OCI-LY1 (cell line): Measurements from ENCODE around the gene CNTNAP5.

ENCODE experiments used
- H2AFZ ChIP-seq: fragments of 200-600 bp; sonication (generic), shearing (Covaris generic); 2 replicates; pipeline ENCODE4 v1.6.0; 2014; ENCODE audit warnings: antibody characterized with exemption, mild to moderate bottlenecking, low read length
- H3F3A ChIP-seq: fragments of 200-600 bp; sonication (generic), shearing (Covaris generic); 2 replicates; pipeline ENCODE4 v1.6.0; 2014; ENCODE audit warnings: mild to moderate bottlenecking, antibody characterized with exemption, low read length, moderate library complexity; ENCODE audit not compliant: insufficient read depth
- H3K27ac ChIP-seq: fragments of 200-600 bp; sonication (generic); 2 replicates; pipeline ENCODE4 v1.5.1; 2014; ENCODE audit warnings: low read length, mixed run types, mild to moderate bottlenecking, low read depth; ENCODE audit not compliant: poor library complexity, severe bottlenecking
- H3K27me3 ChIP-seq: fragments of 200-600 bp; sonication (generic); 2 replicates; pipeline ENCODE4 v1.6.0; 2014; ENCODE audit warnings: antibody characterized with exemption, mild to moderate bottlenecking, low read length, moderate library complexity; ENCODE audit not compliant: insufficient read depth
- H3K36me3 ChIP-seq: fragments of 200-600 bp; sonication (generic); 2 replicates; pipeline ENCODE4 v1.6.1; 2014; ENCODE audit warnings: mild to moderate bottlenecking, antibody characterized with exemption, low read length, moderate library complexity, mixed read lengths; ENCODE audit not compliant: insufficient read depth
- H3K4me1 ChIP-seq: fragments of 200-600 bp; sonication (generic); 2 replicates; pipeline ENCODE4 v1.5.1; 2014; ENCODE audit warnings: mild to moderate bottlenecking, low read length, moderate library complexity; ENCODE audit not compliant: insufficient read depth, severe bottlenecking
- H3K4me2 ChIP-seq: fragments of 200-600 bp; sonication (generic), shearing (Covaris generic); 2 replicates; pipeline ENCODE4 v1.6.1; 2014; ENCODE audit warnings: low read length
- H3K4me3 ChIP-seq: fragments of 200-600 bp; sonication (generic); 2 replicates; pipeline ENCODE4 v1.5.1; 2014; ENCODE audit warnings: low read length, low read depth, mild to moderate bottlenecking, mixed read lengths; ENCODE audit not compliant: poor library complexity, severe bottlenecking
- H3K79me2 ChIP-seq: fragments of 200-600 bp; shearing (Covaris generic); 2 replicates; pipeline ENCODE4 v1.6.1; 2016; ENCODE audit warnings: mixed run types, low read length, mixed read lengths; ENCODE audit not compliant: insufficient read depth
- H3K9ac ChIP-seq: fragments of 200-600 bp; sonication (generic), shearing (Covaris generic); 2 replicates; pipeline ENCODE4 v1.6.1; 2014; ENCODE audit warnings: mild to moderate bottlenecking, low read length, mixed read lengths
- H3K9me2 ChIP-seq: fragments of 200-600 bp; sonication (generic), shearing (Covaris generic); 2 replicates; pipeline ENCODE4 v1.6.1; 2014; ENCODE audit warnings: low read depth, mild to moderate bottlenecking, low read length, mixed read lengths
- H3K9me3 ChIP-seq: fragments of 200-600 bp; shearing (Covaris generic); 2 replicates; pipeline ENCODE4 v1.6.1; 2014; ENCODE audit warnings: low read length, mixed read lengths
- H4K20me1 ChIP-seq: fragments of 200-600 bp; sonication (generic), shearing (Covaris generic); 2 replicates; pipeline ENCODE4 v1.6.0; 2016; ENCODE audit warnings: mild to moderate bottlenecking, low read length; ENCODE audit not compliant: insufficient read depth
- EZH2 ChIP-seq: fragments of 200-600 bp; sonication (generic), shearing (Covaris generic); IDR thresholded peaks from 2 replicates; pipeline ENCODE4 v1.8.0; 2017; ENCODE audit warnings: borderline replicate concordance, mixed run types, mild to moderate bottlenecking, antibody characterized with exemption, low read length, moderate library complexity, mixed read lengths
- TF ChIP-seq, protein P1 (sequence below): fragments of 200-600 bp; sonication (generic), shearing (Covaris generic); IDR thresholded peaks from 2 replicates; pipeline ENCODE4 v1.5.1; 2017; ENCODE audit warnings: mild to moderate bottlenecking, antibody characterized with exemption, low read length, moderate library complexity, mixed read lengths

The CNTNAP5 gene

DNA sequence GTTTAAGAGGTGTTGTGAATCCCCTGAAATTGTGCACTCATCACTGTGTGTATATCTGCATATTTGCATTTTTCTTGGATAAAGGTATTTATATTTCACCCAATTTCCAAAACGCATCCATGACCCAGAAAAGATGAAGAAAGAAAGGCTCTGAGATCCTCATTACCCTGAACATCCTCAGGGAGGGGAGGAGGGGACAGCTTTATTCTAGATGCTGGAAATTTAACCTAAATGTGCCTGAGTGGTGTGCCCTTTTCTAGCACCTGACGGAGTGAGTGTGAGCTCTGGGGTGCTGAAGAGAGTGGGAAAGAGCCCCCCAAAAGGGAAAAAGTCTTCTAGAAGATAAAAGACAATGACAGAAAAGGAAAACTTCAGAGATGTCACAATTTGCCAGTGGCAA is 20.8 kb downstream of the CNTNAP5 start:
- Histone ChIP-seq H3K9ac (no peak overlapping the region), H2AFZ (no peak overlapping the region), H3K27ac (no peak overlapping the region), H3K4me1 (no peaks in the 10 kb centered on the region), H3F3A (no peaks in the 10 kb centered on the region), H3K9me3 (no peaks in the 10 kb centered on the region), H3K4me2 (no peak overlapping the region), H3K36me3 (no peaks in the 10 kb centered on the region), H3K79me2 (no peaks in the 10 kb centered on the region), H3K4me3 (no peak overlapping the region), H4K20me1 (no peaks in the 10 kb centered on the region), H3K27me3 (no peaks in the 10 kb centered on the region), H3K9me2 (no peaks in the 10 kb centered on the region)
- TF ChIP-seq, protein P1, sequence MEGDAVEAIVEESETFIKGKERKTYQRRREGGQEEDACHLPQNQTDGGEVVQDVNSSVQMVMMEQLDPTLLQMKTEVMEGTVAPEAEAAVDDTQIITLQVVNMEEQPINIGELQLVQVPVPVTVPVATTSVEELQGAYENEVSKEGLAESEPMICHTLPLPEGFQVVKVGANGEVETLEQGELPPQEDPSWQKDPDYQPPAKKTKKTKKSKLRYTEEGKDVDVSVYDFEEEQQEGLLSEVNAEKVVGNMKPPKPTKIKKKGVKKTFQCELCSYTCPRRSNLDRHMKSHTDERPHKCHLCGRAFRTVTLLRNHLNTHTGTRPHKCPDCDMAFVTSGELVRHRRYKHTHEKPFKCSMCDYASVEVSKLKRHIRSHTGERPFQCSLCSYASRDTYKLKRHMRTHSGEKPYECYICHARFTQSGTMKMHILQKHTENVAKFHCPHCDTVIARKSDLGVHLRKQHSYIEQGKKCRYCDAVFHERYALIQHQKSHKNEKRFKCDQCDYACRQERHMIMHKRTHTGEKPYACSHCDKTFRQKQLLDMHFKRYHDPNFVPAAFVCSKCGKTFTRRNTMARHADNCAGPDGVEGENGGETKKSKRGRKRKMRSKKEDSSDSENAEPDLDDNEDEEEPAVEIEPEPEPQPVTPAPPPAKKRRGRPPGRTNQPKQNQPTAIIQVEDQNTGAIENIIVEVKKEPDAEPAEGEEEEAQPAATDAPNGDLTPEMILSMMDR, result no peak
- no peak for TF ChIP-seq EZH2

DNA sequence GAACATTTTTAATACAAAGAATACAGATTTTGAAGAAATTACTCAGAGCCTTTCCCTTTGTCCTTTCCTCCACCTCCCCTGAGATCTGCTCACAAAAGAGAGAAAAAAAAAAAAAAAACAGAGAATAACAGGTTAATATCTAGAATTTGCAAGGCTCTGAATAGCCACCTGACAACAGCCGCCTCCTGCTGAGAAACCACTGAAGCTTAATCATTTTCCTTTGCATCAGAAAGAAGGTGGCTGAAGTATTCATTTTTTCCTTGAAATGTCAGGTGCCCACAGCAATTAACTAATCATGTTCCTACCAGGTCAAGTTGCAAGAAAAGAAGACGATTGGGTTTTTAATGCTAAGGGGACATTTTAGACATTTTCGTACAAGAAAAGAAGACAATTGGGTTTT is 21.2 kb downstream of the CNTNAP5 start:
- no peaks in the 10 kb centered on the region for H3K4me1 ChIP-seq
- H3K27ac ChIP-seq, result no peak overlapping the region
- H4K20me1 ChIP-seq, result no peaks in the 10 kb centered on the region

DNA sequence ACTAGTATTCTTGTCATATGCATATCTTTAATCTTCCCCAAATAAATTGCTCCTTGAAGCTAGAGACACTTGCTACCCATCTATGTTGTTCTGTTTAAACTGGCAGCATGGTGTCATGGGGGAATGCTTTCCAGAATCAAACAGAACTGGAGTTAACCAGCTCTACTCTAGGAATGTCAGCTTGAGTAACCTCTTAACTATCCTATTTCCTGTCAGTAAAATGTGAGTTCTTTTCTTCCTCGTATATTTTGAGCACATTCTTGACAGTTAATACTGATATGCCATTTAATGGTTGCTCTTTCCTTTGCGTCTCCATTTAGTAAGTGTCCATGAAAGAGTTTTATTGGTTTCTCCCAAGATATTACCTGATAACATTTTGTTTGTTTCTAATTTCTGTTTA is 23.0 kb downstream of the CNTNAP5 start:
- Histone ChIP-seq H3F3A (no peaks in the 10 kb centered on the region), H3K9ac (no peak overlapping the region), H3K79me2 (no peaks in the 10 kb centered on the region), H3K27ac (no peak overlapping the region), H3K4me1 (no peaks in the 10 kb centered on the region), H2AFZ (no peak overlapping the region), H3K27me3 (no peaks in the 10 kb centered on the region), H3K36me3 (no peaks in the 10 kb centered on the region), H3K4me2 (no peak overlapping the region), H3K4me3 (no peak overlapping the region), H3K9me3 (no peaks in the 10 kb centered on the region), H4K20me1 (no peaks in the 10 kb centered on the region), H3K9me2 (no peaks in the 10 kb centered on the region)
- TF ChIP-seq, protein P1, result no peak
- no peak for TF ChIP-seq EZH2

More for the DNA sequence above, 21.2 kb downstream of the CNTNAP5 start:
- H3K36me3 ChIP-seq, result no peaks in the 10 kb centered on the region
- H3K4me3 ChIP-seq, result no peak overlapping the region
- no peak overlapping the region for H3K4me2 ChIP-seq
- H3F3A ChIP-seq, result no peaks in the 10 kb centered on the region
- no peaks in the 10 kb centered on the region for H3K27me3 ChIP-seq
- no peaks in the 10 kb centered on the region for H3K9me3 ChIP-seq
- no peak overlapping the region for H3K9ac ChIP-seq
- no peaks in the 10 kb centered on the region for H3K79me2 ChIP-seq
- no peak overlapping the region for H2AFZ ChIP-seq
- H3K9me2 ChIP-seq, result no peaks in the 10 kb centered on the region
- TF ChIP-seq, protein P1, result no peak
- TF ChIP-seq EZH2, result no peak
